ENCODE measurements around the gene DRD2.

DRD2 gene

GRCh38 chr11:113417428-113417827 lies 57.8 kb downstream of the DRD2 start:
- Histone ChIP-seq H3K27me3 (ENCODE audit: insufficient read depth, low read length) (no peaks in the 10 kb centered on the region), H3K4me1 (ENCODE audit: control insufficient read depth, insufficient read depth, low read length, unreplicated experiment) (no peaks in the 10 kb centered on the region), H3K4me3 (ENCODE audit: low read depth, low read length) (no peak overlapping the region), H3K79me2 (ENCODE audit: control insufficient read depth, insufficient read depth, low read length, unreplicated experiment) (no peaks in the 10 kb centered on the region), H3K27ac (ENCODE audit: low read depth, low read length) (no peak overlapping the region), H2AFZ (ENCODE audit: low read length, unreplicated experiment) (no peak overlapping the region), H3K36me3 (ENCODE audit: insufficient read depth, low read length) (no peaks in the 10 kb centered on the region)

DNA sequence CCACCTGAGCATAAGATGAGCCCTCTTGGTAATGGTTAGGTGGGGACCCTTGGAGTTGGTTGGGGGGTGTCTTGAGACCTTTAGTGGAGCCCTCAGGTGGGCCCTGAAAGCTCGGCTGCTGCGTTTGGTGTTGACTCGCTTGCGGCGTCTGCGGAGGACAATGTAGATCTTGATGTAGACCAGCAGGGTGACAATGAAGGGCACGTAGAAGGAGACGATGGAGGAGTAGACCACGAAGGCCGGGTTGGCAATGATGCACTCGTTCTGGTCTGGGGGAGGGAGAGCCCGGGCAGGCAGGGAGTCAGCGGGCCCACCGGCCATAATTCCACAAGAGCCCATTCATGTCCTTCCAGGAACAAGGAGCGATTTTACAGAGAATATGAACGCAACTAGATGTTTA lies 59.9 kb downstream of the DRD2 start:
- no peak overlapping the region for H3K27ac ChIP-seq (ENCODE audit: low read depth, low read length)
- H3K4me3 ChIP-seq (ENCODE audit: low read depth, low read length) = no peak overlapping the region
- H3K27me3 ChIP-seq (ENCODE audit: insufficient read depth, low read length) = no peaks in the 10 kb centered on the region
- H3K79me2 ChIP-seq (ENCODE audit: control insufficient read depth, insufficient read depth, low read length, unreplicated experiment) = no peaks in the 10 kb centered on the region
- no peaks in the 10 kb centered on the region for H3K4me1 ChIP-seq (ENCODE audit: control insufficient read depth, insufficient read depth, low read length, unreplicated experiment)
- no peak overlapping the region for H2AFZ ChIP-seq (ENCODE audit: low read length, unreplicated experiment)
- no peaks in the 10 kb centered on the region for H3K36me3 ChIP-seq (ENCODE audit: insufficient read depth, low read length)

DNA sequence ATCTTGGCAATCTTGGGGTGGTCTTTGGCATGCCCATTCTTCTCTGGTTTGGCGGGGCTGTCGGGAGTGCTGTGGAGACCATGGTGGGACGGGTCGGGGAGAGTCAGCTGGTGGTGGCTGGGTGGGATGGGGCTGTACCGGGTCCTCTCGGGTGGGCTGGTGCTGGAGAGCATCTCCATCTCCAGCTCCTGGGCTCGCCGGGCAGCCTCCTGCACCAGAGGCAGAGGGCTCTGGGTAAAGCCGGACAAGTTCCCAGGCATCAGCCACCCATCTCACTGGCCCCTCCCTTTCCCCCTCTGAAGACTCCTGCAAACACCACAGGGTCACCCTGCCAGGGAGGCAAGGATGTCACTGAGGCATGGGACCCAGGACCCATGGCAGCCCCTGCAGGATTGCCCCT lies 62.5 kb downstream of the DRD2 start:
- Histone ChIP-seq H3K4me3 (ENCODE audit: low read depth, low read length) (no peak overlapping the region), H3K36me3 (ENCODE audit: insufficient read depth, low read length) (no peaks in the 10 kb centered on the region), H3K79me2 (ENCODE audit: control insufficient read depth, insufficient read depth, low read length, unreplicated experiment) (no peaks in the 10 kb centered on the region), H3K27ac (ENCODE audit: low read depth, low read length) (no peak overlapping the region), H3K27me3 (ENCODE audit: insufficient read depth, low read length) (0 out of 2 replicates have a peak, but pooled peaks cover 3% of the 10 kb centered on the region), H3K4me1 (ENCODE audit: control insufficient read depth, insufficient read depth, low read length, unreplicated experiment) (no peaks in the 10 kb centered on the region), H2AFZ (ENCODE audit: low read length, unreplicated experiment) (no peak overlapping the region)

- Histone ChIP-seq H2AFZ (ENCODE audit: low read length, unreplicated experiment) (no peak overlapping the region), H3K36me3 (ENCODE audit: insufficient read depth, low read length) (no peaks in the 10 kb centered on the region), H3K4me1 (ENCODE audit: control insufficient read depth, insufficient read depth, low read length, unreplicated experiment) (no peaks in the 10 kb centered on the region), H3K27me3 (ENCODE audit: insufficient read depth, low read length) (0 out of 2 replicates have a peak, but pooled peaks cover 9% of the 10 kb centered on the region), H3K4me3 (ENCODE audit: low read depth, low read length) (no peak overlapping the region), H3K79me2 (ENCODE audit: control insufficient read depth, insufficient read depth, low read length, unreplicated experiment) (no peaks in the 10 kb centered on the region), H3K27ac (ENCODE audit: low read depth, low read length) (no peak overlapping the region)
Observed at GRCh38 chr11:113411536-113411935, 63.7 kb downstream of the DRD2 start.

GRCh38 chr11:113410414-113411135 lies 64.6 kb downstream of the DRD2 start:
- no peaks in the 10 kb centered on the region for H3K36me3 ChIP-seq (ENCODE audit: insufficient read depth, low read length)
- no peaks in the 10 kb centered on the region for H3K4me1 ChIP-seq (ENCODE audit: control insufficient read depth, insufficient read depth, low read length, unreplicated experiment)
- H2AFZ ChIP-seq (ENCODE audit: low read length, unreplicated experiment) = no peak overlapping the region
- no peaks in the 10 kb centered on the region for H3K79me2 ChIP-seq (ENCODE audit: control insufficient read depth, insufficient read depth, low read length, unreplicated experiment)
- no peak overlapping the region for H3K27ac ChIP-seq (ENCODE audit: low read depth, low read length)
- no peak overlapping the region for H3K4me3 ChIP-seq (ENCODE audit: low read depth, low read length)
- H3K27me3 ChIP-seq (ENCODE audit: insufficient read depth, low read length) = 0 out of 2 replicates have a peak, but pooled peaks cover 9% of the 10 kb centered on the region

- Histone ChIP-seq H3K27ac (ENCODE audit: low read depth, low read length) (no peak overlapping the region), H3K4me1 (ENCODE audit: control insufficient read depth, insufficient read depth, low read length, unreplicated experiment) (no peaks in the 10 kb centered on the region), H3K27me3 (ENCODE audit: insufficient read depth, low read length) (0 out of 2 replicates have a peak, but pooled peaks cover 9% of the 10 kb centered on the region), H3K4me3 (ENCODE audit: low read depth, low read length) (no peak overlapping the region), H3K36me3 (ENCODE audit: insufficient read depth, low read length) (no peaks in the 10 kb centered on the region), H3K79me2 (ENCODE audit: control insufficient read depth, insufficient read depth, low read length, unreplicated experiment) (no peaks in the 10 kb centered on the region), H2AFZ (ENCODE audit: low read length, unreplicated experiment) (no peak overlapping the region)
Observed at GRCh38 chr11:113409526-113409925, 65.7 kb downstream of the DRD2 start.

- Histone ChIP-seq H3K4me1 (ENCODE audit: control insufficient read depth, insufficient read depth, low read length, unreplicated experiment) (no peaks in the 10 kb centered on the region), H3K4me3 (ENCODE audit: low read depth, low read length) (no peak overlapping the region), H3K27ac (ENCODE audit: low read depth, low read length) (no peak overlapping the region), H3K79me2 (ENCODE audit: control insufficient read depth, insufficient read depth, low read length, unreplicated experiment) (no peaks in the 10 kb centered on the region), H3K27me3 (ENCODE audit: insufficient read depth, low read length) (peaks cover 9% of the 10 kb centered on the region; the same call in 1 of the 2 replicates), H2AFZ (ENCODE audit: low read length, unreplicated experiment) (no peak overlapping the region), H3K36me3 (ENCODE audit: insufficient read depth, low read length) (no peaks in the 10 kb centered on the region)
Observed at GRCh38 chr11:113408887-113409286, 66.3 kb downstream of the DRD2 start.

GRCh38 chr11:113408206-113408605 lies 67.0 kb downstream of the DRD2 start:
- H3K36me3 ChIP-seq (ENCODE audit: insufficient read depth, low read length) = no peaks in the 10 kb centered on the region
- no peaks in the 10 kb centered on the region for H3K4me1 ChIP-seq (ENCODE audit: control insufficient read depth, insufficient read depth, low read length, unreplicated experiment)
- H3K4me3 ChIP-seq (ENCODE audit: low read depth, low read length) = no peak overlapping the region
- H3K79me2 ChIP-seq (ENCODE audit: control insufficient read depth, insufficient read depth, low read length, unreplicated experiment) = no peaks in the 10 kb centered on the region
- H2AFZ ChIP-seq (ENCODE audit: low read length, unreplicated experiment) = no peak overlapping the region
- no peak overlapping the region for H3K27ac ChIP-seq (ENCODE audit: low read depth, low read length)
- H3K27me3 ChIP-seq (ENCODE audit: insufficient read depth, low read length) = peaks cover 11% of the 10 kb centered on the region; the same call in 1 of the 2 replicates

DNA sequence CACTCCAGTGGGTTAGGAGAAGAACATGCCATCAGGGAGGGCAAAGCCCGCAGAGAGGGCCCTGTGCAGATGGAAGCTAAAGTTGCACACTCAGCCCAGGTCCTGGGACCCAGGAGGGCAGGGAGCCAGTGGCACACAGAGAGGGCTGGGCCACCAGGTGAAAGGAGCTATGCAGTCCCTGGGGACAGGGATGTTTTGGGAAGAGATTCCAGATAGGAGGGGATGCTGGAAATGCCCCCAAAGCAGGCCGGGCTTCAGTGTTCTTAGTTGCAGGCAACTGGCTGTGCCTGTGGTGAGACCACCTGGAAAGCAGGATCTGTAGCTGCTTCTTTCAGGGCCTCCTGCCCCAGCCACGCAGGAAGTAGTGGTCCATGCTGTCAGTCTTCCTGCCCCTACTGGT lies 68.0 kb downstream of the DRD2 start:
- H3K79me2 ChIP-seq (ENCODE audit: control insufficient read depth, insufficient read depth, low read length, unreplicated experiment) = no peaks in the 10 kb centered on the region
- H2AFZ ChIP-seq (ENCODE audit: low read length, unreplicated experiment) = no peak overlapping the region
- H3K4me3 ChIP-seq (ENCODE audit: low read depth, low read length) = no peak overlapping the region
- no peaks in the 10 kb centered on the region for H3K4me1 ChIP-seq (ENCODE audit: control insufficient read depth, insufficient read depth, low read length, unreplicated experiment)
- peaks cover 14% of the 10 kb centered on the region for H3K27me3 ChIP-seq (ENCODE audit: insufficient read depth, low read length)
- no peak overlapping the region for H3K27ac ChIP-seq (ENCODE audit: low read depth, low read length)
- no peaks in the 10 kb centered on the region for H3K36me3 ChIP-seq (ENCODE audit: insufficient read depth, low read length)

DNA sequence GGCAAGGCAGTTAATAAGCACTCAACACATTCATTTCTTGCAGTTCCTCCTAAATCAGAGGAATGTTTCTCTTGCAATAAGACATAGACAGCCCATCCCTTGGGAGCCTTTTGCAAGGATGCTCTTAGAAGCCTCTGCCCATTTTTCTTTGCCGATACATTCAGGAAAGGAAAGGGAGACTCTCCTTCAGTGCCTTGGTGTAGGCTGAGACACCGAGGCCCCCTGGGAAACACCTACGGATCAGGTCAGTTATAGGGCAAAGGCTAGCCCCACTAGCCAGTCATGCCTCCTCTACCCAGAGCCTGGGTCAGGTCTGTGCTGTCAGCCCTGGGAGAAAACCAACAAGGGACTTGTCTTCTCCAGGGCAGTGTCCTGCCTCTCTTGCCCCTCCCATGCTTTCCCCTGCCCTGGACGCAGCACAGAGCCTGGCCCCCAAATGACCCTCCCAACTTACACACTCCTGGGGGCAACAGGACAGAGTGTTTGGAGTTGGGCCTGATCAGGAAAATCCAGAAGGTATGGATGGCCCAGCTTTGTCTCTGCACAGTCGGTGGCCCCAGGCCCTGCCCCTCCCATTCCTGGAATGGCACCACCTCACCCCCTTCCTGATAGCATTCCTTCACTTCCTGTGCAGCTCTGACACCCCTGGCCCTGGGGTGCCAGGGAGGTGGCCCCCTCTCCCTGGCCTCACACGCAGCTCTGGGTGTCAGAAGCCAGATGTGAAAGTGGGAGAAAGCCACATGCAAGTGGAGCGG lies 69.3 kb downstream of the DRD2 start:
- H3K36me3 ChIP-seq (ENCODE audit: insufficient read depth, low read length) = no peaks in the 10 kb centered on the region
- no peaks in the 10 kb centered on the region for H3K79me2 ChIP-seq (ENCODE audit: control insufficient read depth, insufficient read depth, low read length, unreplicated experiment)
- H3K27ac ChIP-seq (ENCODE audit: low read depth, low read length) = no peak overlapping the region
- H3K4me3 ChIP-seq (ENCODE audit: low read depth, low read length) = no peak overlapping the region
- H3K4me1 ChIP-seq (ENCODE audit: control insufficient read depth, insufficient read depth, low read length, unreplicated experiment) = no peaks in the 10 kb centered on the region
- no peak overlapping the region for H2AFZ ChIP-seq (ENCODE audit: low read length, unreplicated experiment)
- H3K27me3 ChIP-seq (ENCODE audit: insufficient read depth, low read length) = peaks cover 14% of the 10 kb centered on the region

All from ACC112 (cell line).